OCI-M2 (cell line): Measurements from ENCODE around the gene MVD.

ENCODE experiments used
- DNase-seq: peaks from one replicate; lab custom pipeline; 2025; ENCODE audit not compliant: unreplicated experiment; lab: John Stamatoyannopoulos, UW

The MVD gene

GRCh38 chr16:88697831-88698615 is 35.1 kb upstream of the MVD start:
- DNase-seq, result no peak

- DNase-seq, result no peak
These were observed 34.4 kb upstream of the MVD start for GRCh38 chr16:88697116-88697830.

DNA sequence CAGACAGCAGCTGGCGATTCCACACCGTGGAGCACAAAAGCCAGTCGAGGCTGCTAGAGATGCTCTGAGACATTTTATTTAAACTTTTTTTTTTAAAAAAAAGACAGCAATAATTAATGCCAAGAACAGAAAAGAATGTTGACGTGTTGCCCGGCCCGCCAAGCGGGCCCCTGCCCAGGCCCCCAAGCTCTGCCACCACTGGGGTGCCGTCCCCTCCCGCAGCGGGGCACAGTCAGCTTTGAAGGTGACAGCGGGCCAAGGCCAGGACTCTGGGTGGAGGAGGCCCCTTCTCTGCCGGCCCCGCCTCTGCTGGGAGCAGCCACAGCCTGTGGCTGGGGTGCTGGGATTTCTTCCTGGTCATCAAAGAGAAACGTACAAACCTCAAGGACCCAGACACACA is 33.5 kb upstream of the MVD start:
- no peak for DNase-seq

GRCh38 chr16:88695753-88696152 is 32.9 kb upstream of the MVD start:
- DNase-seq, result no peak

DNA sequence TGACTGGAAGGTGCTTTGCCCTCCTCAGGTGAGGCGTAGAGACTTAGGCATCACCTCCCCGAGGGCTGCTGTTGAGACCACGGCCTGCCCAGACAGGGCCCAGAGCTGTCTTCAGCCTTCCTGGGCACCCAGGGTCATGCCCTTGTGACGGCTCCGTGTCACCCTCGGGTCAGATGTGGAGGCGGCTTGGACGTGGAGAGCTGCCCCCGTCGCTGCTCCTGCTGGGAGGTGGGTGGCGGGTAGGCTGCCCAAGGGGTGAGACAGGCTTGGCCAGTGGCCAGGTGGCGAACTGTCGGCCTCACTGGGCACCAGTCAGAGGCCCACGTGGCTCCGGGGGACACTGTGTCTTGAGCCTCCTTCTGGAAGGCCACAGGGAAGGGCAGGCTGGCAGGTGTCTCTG is 32.3 kb upstream of the MVD start:
- no peak for DNase-seq

GRCh38 chr16:88694221-88695087 is 31.6 kb upstream of the MVD start:
- no peak for DNase-seq

GRCh38 chr16:88693420-88694177 is 30.7 kb upstream of the MVD start:
- DNase-seq, result no peak

- DNase-seq, result no peak
These were observed 30.0 kb upstream of the MVD start for GRCh38 chr16:88692861-88693260.

- DNase-seq, result no peak
These were observed 29.2 kb upstream of the MVD start for GRCh38 chr16:88691924-88692560.

DNA sequence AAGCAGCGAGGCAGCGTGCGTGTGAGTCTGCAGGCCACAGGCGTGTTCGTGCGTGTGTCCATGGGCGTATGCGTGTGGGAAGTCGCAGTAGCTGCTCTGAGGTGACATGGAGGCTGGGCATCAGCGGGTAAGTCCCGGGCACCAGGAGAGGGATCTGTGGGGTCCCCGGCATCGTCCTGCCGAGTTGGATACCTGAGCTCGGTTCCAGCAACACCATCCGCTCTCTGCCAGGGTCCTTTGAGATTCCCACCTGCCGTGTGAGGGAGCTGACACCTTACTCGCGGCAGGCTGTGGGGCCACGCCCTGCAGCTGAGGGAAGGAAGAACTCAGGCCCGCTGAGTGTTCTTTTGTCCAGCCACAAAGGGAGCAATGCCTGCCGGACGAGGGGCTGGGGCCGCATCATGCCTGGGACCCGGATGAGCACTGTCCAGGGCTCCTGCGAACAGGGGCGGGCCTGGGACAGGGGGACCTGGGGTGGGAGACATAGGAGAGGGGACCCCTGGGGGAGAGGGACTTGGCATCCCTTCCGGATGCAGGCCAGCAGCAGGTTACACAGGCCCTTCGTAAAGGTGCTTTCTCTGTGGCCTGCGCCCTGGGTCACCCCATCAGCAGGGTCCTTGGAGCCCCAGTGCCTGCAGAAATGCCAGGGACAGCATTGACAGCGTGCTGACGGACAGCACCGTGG is 28.4 kb upstream of the MVD start:
- no peak for DNase-seq

DNA sequence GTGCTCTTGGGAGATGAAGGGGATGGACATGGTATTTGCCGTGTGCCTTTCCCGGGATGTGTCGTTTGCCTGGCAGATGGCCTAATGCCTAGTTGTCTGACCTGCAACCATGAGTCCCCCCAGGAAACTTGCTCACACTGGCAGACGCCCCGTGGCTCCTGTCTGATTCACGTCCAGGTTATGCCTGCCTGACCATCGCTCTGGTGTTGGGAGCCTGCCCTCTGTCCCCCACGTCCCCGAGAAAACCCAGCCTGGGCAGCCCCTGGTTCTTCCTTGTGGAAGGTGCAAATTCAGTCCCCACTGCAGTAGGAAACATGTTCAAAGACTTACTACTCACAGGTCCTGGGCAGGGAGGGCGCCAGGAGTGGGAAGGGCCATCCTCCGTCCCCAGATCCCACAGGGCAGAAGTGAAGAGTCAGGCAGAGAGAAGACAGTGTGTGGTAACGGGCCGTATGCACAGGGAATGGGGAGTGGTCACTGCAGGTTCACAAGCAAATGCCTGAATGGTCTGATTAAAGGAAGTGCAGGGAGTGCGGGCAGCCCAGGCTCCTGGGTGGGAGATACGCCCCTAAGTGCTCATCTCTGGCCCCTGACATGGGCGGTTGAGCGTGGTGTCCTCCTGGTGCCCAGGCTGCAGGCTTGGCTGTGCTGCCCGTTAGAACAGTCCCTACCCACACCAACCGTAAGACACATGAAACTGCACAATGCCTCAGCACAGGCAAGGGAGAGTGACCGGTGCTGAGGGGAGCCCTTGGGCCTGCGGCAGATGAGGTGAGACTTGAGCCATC is 27.6 kb upstream of the MVD start:
- DNase-seq, result no peak

GRCh38 chr16:88688013-88688778 is 25.3 kb upstream of the MVD start:
- no peak for DNase-seq

DNA sequence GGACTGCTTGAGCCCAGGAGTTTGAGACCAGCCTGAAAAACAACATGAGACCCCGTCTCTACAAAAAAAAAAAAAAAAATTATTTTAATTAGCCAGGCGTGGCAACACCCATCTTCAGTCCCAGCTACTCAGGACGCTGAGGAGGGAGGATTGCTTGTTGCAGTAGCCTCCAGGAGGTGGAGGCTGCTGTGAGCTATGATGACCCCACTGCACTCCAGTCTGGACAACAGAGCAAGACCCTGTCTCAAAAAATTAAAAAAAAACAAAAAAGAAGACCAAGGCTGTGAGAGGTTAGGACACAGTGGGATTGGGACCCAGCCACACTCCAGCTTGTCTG is 24.8 kb upstream of the MVD start:
- DNase-seq, result no peak

- no peak for DNase-seq
These were observed 24.3 kb upstream of the MVD start for GRCh38 chr16:88687254-88687576.

GRCh38 chr16:88686439-88687253 is 23.8 kb upstream of the MVD start, which contains the start of gene SNAI3:
Gene SNAI3 (minus strand): TSS chr16:88686507. CDS start chr16:88686406, 101 bp downstream.
- DNase-seq, result no peak

DNA sequence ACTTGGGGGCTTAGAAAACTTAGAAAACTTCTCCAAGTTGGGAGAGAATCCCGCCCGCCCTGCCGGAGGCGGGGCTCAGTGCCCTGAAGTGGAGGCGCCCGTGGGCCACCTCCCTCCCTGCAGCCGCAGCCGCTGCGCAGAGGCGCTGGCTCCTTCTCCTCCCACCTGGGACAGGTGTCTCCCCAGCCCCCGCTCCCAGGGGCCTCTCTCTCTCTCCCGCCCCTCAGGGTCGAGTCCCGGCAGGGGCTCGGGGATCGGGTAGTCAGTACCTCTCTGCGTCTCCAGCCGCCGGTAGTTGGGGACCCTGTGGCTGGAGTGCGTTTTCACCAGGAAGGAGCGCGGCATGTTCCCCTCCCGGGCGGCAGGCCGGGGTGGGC is 23.2 kb upstream of the MVD start:
- DNase-seq, result no peak

- no peak for DNase-seq
These were observed 22.5 kb upstream of the MVD start for GRCh38 chr16:88685156-88686061.
